A673 (cell line): ENCODE results near the gene INPPL1.
"Not testable (repeated sequence)": the region's sequence is repeated elsewhere in the genome, so short reads cannot be mapped to it uniquely, and the experiment has no call there.

Source experiments
- EZH2 ChIP-seq: fragments of 200-600 bp; sonication (generic); IDR thresholded peaks from 2 replicates; pipeline ENCODE4 v1.6.1; 2017; ENCODE audit warnings: borderline replicate concordance, low read depth, mild to moderate bottlenecking, mixed read lengths, antibody characterized with exemption, low read length; ENCODE audit not compliant: poor library complexity, severe bottlenecking
- TF ChIP-seq, protein P1 (sequence below): fragments of 300-800, 200-600 bp; sonication (generic); conservative IDR thresholded peaks from 2 replicates; pipeline ENCODE4 v1.5.1; 2017; ENCODE audit warnings: low read depth, mild to moderate bottlenecking, antibody characterized with exemption, low read length, moderate library complexity, mixed read lengths

DNA sequence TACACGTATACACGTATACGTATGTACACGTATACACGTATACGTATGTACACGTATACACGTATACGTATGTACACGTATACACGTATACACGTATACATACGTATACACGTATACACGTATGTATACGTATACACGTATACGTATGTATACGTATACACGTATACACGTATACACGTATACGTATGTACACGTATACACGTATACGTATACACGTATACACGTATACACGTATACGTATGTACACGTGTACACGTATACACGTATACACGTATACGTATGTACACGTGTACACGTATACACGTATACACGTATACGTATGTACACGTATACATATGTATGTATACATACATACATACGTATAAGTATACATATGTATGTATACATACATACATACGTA, 23.1 kb upstream of the INPPL1 start:
- TF ChIP-seq, protein P1, sequence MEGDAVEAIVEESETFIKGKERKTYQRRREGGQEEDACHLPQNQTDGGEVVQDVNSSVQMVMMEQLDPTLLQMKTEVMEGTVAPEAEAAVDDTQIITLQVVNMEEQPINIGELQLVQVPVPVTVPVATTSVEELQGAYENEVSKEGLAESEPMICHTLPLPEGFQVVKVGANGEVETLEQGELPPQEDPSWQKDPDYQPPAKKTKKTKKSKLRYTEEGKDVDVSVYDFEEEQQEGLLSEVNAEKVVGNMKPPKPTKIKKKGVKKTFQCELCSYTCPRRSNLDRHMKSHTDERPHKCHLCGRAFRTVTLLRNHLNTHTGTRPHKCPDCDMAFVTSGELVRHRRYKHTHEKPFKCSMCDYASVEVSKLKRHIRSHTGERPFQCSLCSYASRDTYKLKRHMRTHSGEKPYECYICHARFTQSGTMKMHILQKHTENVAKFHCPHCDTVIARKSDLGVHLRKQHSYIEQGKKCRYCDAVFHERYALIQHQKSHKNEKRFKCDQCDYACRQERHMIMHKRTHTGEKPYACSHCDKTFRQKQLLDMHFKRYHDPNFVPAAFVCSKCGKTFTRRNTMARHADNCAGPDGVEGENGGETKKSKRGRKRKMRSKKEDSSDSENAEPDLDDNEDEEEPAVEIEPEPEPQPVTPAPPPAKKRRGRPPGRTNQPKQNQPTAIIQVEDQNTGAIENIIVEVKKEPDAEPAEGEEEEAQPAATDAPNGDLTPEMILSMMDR: not testable (repeated sequence)
- TF ChIP-seq EZH2: not testable (repeated sequence)
